HG03442 (cell line): Measurements from ENCODE around the gene FIG4.
"Not testable (repeated sequence)": the region's sequence is repeated elsewhere in the genome, so short reads cannot be mapped to it uniquely, and the experiment has no call there.

ENCODE experiments used
- ATAC-seq: cut with Tn5 transposase; IDR thresholded peaks from one replicate; pipeline ENCODE4 v1.9.1; 2021; ENCODE audit warnings: mild to moderate bottlenecking, moderate library complexity; ENCODE audit not compliant: unreplicated experiment

FIG4 gene

DNA sequence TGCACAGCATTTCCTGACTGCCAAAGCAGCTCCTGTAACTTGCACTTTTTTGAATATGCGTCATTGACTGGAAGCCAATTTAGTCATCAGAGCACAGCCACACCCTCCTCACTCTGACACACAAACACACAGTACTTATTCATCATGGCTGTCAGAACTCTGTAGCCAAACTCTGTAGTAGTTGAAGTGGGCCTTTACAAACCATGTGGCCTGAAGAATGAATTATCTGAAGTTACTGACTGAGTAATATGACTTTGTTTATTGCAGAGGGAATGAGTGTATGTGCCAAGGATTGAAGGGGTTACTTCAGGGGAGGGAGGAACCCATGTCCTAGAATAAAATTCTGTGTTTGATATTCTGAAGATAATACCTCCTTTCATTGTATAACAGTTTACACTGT lies 102.7 kb downstream of the FIG4 start:
- no peak for ATAC-seq

DNA sequence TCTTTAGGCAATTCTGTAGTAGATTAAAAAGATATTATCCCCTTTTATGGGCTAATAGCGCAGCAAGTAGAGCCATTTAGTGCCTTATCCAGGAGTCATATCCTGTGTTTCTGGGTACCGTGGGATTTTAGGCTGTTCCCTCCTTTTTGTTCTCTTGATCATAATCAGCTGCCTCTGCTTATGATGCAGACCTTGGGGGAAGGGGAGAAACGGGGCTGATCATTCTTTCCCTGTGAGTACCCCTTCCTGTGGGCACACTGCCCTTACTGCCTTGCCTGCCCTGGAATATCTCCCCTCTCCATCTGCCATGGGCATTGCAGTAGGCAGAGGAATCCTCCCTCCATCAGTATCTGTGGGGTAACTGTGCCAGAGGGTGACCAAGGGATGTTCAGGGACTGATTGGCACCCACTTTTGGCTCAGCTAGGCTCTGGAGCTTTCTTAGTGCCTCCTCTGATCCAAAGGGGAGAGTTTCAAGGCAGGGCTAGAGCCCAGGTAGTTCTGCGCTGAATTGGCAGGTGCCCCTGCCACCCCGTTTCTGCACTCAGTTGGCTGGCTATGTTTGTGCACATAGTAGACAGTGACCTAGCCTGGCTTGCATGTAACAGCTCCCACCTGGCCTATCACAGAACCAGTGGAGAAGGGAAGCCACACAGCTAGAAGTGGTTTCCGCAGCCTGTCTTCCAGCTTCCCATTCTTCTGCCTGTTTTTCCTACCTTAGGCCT lies 103.3 kb downstream of the FIG4 start:
- ATAC-seq, result no peak

DNA sequence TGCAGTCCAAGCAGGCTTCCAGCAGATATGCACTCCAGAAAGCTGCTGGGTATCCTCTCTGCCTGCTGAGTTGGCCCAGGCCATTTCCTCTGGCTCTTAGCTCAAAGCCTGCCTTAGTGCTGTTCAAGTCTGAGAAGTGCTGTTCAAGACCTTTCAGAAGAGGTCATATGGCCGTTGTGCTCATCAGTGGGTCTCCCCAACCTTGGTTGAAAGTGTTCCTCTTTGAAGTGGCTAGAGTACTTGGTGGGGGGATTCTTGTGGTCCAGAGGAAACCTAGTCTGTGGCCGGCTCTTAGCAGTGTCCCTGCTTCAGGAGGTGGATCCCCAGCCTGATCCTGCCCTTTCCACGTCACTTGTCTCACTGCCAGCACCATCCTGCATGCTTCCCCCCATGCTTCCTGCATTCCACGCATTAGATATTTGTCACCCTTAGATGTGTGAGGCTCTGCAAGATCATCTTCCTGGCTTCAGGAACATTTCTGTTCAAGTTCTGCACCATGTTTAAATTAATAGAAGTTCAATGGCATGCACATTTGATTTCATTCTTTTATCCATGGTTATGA lies 105.0 kb downstream of the FIG4 start:
- no peak for ATAC-seq

DNA sequence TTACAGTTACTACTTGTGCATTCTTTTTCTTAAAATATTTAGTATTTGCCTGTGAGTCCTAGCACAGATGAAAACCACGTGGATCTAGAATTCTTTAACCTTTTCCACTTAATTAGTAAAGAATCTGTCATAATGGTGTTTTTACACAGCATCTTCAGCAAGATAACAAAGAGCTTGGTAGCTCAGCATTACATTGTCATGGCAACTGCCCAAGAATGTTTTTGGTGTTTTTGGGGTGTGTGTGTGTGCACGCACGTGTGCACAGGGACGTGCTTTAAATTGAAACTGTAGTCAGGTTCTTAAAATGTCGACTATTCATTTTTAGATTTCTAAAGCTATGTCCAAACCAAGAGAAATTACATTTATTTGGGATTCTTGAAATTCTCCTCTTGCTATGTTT lies 108.0 kb downstream of the FIG4 start:
- no peak for ATAC-seq

DNA sequence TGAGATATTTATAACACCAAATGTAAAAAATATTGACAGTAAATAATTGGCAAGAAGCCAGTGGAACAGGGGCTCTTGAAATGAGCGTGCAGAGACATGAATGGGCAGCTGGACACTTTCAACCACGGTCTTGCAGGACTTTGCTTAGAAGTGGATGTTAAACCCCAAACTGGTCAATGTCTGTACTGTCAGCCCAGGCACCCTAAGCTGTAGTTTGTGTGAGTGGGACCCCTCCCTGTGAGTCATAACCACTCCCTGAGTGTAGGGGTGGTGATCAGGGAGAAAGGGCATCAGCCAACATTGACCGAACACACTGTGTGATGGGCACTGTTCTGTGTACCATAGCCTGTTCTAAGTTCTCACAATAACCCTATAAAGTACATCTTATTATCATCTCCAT lies 108.6 kb downstream of the FIG4 start:
- ATAC-seq, result no peak

DNA sequence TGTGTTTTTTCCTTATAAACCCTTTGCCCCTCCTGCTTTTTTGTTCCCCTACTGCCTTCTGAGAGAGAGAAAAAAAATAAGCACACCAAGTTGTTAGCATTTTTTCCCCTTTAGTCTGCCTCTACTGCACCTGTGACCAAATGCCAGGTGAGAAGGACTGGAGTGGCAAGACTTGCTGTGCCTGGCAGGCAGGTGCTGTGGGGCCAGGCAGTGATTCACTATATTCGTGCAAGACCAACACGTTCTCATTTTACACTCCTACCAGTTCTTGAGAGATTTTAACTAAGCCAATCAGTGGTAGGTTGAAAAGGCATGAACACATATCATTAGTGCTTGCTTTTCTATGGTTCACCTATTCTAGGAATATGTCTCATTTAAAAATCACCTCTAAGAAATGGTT lies 109.7 kb downstream of the FIG4 start:
- no peak for ATAC-seq

DNA sequence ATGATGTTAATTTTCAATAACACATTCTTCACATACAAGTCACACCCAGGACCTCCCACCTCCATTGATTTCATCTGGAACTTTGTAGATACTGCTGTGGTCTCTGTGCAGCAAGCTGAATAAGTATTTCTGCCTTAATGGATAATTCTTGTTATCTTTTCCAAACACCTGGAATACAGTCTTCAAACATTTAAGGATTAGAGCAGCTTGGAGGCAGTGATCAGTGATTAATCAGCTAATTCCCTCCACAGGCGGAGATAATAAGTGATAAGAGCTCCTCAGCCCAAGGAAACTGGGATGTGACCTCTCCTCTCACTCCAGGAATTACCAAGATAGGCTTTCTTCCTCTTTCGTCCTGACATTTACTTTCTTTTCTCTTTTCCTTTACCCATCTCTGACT lies 110.7 kb downstream of the FIG4 start:
- ATAC-seq, result no peak

DNA sequence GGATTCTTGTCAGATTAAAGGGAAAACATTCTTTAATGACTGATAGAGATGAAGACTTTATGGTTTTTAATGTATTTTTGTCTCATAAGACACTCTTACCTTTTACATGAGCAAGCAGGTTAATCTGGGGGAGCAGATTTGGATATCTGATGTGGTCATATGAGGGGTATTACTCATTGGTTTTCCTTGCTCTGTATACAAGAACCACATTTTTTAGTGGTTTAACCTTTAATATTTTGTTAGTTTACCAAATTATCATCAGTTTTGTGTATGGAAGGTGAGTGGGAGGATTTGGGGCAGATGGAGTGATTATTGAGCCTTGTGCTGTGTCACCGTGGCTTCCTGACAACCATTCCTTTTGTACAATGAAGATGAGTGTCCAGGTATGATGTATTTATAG lies 112.9 kb downstream of the FIG4 start:
- no peak for ATAC-seq

DNA sequence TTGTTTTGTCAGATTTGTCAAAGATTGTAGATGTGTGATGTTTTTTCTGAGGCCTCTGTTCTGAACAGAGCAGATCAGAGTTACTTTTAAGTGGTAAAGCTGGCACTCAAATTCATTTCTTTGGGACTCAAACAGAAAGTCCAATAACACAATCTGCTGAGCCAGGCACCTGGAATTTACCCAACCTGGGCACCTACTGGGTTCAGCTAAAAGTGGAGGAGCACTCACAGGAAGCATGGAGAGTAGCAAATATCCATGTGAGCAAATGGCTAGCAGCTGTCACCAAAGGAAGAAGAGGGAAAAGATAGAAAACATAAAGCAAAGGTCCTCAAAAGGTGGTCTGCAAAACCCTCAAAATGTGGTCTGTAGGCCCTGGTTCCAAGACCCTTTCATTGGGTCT lies 116.8 kb downstream of the FIG4 start:
- no peak for ATAC-seq

DNA sequence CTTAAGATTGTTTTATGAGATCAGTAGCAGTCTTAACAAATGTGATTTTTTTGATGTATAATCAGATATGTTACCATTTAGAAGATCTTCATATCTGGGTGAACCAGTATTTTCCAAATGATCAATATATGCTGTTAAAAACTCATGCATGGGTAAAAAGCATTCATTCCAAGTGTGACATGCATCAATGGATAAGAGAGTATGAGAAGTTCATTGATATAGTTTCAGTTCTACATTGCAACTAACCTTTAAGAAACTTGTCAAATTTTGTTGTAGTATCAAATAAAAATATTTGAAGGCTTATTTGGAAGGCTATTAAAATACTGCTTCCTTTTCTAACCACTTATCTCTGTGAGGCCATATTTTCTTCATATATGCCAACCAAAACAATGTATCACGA lies 117.7 kb downstream of the FIG4 start:
- ATAC-seq, result no peak

DNA sequence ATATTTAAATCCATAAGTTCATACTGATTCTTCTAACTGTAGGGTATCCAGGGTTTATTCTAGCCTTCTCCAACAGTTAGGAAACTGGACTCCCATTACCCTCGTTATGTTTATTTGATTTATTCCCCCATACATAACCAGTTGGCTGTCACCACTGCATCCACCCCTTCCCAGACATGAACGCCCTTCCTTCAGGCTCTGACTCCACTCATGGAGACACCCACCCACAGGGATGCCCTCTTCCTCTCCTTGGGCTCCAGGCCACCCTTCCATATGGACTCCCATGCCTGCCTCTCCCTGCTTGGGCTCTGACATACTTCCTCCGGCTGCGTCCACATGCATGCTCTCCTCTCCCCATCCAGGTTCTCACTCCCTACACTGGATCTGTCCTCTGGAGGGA lies 124.0 kb downstream of the FIG4 start:
- ATAC-seq, result no peak

DNA sequence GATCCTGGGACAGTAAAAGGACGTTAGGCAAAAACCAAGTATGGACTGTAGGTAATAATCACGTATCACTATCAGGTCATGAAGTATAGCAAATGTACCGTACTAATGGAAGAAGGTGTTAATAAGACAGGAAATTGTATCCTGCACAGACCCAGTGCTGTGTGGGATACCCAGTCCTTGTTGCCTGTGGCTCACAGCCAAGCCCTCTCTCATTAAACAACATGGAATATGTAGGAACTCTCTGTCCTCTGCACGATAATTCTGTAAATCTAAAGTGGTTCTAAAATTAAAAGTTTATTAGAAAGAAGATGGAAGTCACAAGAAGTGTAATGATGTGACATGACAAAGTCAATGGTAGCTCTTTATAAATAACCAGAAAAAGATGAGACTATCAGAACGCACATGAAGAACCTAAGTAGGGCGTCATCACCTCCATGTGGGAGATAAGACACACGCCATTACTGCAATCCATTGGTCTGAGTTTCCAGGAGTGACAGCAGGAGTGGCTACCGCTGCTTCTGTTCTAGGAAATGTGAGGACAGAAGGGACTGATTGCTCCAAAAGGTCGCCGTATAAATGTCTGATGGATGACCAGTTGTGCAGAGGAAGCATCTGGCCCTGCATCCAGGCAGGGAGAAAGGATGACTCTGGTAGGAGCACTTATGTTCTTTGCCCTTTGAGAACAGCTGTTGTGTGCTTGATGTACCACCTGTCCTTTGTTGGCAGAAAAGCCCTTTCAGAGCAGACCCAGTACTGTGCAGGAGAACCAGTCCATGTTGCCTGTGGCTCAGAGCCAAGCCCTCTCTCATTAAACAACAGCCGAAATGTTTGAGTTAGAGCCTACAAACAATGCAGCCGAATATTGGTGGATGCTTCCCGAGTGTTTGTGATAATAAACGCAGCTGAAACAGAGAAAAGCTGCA lies 125.6 kb downstream of the FIG4 start:
- no peak for ATAC-seq

DNA sequence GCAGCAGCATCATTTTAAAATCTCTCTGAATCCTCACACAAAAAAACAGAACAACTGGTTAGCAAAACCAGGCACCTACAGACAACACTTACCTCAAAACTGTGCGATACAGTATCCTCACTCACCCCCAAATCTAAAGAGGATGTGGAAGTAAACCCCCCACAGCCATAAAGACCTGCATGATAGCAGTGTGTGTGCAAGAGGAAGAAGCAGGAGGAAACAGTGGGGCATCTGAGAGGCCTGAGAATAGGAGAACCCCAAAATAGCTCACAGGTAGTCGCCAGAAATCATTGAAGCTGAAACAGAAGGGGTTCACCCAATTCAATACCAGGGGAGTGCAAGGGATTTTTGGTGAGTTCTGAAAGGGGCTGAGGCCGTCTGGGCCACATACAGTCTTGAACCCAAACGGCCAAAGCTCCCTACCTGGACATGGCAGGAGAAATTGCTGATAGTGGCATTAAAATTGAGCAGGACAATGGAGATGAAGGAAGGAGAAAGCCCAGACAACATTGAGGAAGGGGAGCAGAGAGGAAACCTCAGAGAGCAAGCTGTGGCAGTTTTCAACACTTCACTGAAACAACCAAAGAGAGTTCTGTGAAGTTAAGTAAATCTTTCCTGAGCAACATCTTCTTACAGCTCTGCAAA lies 129.7 kb downstream of the FIG4 start:
- ATAC-seq, result peak; percentile 59

DNA sequence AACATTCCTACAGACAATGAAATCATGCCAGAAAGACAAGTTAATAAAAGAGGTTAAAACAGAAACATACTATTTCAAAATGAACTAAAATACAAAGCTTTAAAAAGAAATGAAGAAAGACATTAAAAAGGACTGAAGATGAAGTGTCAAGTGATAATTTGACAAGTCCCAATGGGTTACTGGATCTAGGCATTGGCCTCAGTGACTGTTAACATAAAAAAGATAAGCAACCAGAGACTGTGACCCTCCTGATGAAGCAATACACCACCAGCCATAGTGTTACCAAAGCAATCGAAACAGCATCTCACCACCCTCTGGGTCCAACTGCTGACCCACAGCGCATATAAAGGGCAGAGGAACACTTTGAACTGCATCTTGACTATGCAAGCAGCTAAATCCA lies 130.3 kb downstream of the FIG4 start:
- ATAC-seq, result no peak

DNA sequence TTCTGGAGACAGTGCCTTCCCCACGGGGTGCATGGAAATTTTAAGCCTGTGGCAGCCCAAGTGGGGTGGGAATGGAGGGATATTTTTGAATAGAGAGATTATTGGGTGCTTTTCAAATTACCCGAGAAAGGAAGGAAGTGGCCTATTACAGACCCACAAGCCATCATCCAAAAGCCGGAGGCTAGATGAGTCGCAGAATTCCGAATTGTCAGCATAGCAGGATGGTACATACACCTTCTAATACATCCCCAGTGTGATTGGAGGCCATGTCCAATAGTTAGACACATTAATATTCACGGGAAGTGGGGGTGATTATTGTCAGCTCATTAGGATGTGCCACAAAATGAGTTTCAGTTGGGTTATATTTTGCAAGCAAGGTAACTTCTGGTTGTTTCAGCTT lies 133.0 kb downstream of the FIG4 start:
- no peak for ATAC-seq

DNA sequence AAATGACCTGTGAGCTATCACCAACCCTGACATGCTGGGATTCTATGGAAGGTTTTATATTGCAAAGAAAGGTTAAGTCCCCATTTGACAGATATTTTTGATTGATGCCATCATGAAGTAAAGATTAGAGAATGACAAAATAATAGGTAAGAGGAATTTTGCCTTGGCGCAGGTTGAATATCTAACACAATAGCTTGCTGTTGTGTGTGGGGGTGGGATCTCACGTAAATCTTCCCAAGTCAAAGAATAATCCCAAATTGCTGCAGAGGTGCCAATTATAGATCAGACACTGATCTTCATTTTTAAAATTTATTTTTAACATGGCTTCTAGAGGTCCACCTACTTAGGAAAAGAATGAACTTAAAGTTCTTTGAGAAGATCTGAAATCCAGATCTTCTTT lies 135.5 kb downstream of the FIG4 start:
- no peak for ATAC-seq

DNA sequence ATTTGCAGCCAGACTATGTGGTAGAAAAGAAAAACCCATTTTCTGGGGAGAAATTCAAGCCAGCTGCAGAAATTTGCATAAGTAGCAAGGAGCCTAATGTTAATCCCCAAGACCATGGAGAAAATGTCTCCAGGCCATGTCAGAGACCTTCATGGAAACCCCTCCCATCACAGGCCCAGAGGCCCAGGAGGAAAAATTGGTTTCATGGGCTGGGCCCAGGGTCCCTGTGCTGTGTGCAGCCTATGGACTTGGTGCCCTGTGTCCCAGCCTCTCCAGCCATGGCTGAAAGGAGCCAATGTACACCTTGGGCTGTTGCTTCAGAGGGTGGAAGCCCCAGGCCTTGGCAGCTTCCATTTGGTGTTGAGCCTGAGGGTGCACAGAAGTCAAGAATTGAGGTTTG lies 140.3 kb downstream of the FIG4 start:
- ATAC-seq, result not testable (repeated sequence)

DNA sequence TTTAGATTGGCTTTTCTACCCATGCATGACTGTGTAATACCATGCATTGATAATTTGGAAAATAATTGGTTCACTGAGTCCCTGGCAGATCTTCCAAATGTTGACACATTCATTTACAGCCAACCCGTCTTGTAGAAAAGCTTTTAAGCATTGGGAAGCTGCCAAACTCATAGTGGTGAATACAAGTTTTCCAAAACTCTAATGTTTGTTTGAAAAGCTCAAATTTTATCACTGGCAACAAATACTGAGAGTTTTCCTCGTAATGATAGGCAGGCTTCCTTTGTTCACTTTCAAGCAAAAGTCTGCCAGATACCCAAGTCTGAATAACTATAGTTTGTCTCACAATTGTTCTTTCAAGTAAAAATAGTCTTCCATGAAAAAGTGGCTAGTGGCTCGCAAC lies 143.0 kb downstream of the FIG4 start:
- no peak for ATAC-seq

DNA sequence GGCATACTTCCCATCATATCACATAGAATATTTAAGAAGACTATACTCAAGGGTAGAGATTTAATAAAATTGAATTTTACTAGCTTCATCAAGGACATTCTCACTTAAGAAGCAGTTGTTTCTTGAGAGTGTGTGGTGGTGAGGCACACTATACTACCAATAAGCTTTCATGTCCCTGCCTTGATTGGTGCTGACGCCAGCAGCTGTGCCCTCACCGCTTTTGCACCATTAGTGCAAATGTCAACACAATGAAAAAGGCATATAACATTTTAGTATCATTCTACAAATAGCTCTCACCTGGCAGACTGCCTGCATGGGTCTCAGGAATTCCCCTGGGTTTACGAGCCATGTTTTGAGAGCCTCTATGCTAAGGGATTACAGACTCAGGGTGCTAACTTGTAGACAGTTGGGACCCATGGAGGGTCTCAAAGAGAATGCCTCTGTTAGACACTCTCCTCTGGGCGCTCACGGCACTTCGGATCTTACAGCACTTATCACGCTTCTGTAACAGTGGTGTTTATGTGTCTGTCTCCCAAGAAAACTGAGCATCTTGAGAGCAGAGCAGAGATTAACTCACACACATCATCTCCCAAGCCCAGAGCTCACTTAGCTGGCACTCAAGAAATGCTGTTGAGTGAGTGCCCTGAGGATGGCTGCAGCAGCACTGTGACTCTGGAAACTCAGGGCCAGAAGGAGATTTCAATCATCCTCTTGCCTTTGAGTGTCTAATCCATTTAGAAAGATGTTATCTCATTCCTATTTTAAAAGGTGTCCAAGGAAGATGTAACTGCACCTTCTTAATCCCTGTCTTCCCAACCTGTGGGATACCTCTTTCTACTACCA lies 143.7 kb downstream of the FIG4 start:
- ATAC-seq, result no peak

DNA sequence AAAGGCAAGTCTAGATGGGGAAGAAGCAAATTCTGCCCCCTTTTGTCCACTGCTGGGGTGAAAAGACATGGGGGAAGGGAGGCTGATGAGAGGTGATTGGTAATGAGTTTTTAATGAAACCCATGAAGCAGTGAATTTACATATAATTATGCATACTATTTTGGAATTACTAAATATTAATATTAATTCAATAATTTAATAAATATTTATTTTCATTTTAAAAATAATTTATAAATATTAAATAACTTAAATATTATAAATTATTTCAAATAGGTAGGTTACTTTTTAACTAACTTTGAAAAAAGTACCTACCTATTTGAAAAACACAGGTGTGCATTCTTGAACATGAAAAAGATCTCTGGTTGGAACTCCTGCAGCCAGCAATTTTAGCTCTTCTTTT lies 148.9 kb downstream of the FIG4 start:
- ATAC-seq, result no peak

DNA sequence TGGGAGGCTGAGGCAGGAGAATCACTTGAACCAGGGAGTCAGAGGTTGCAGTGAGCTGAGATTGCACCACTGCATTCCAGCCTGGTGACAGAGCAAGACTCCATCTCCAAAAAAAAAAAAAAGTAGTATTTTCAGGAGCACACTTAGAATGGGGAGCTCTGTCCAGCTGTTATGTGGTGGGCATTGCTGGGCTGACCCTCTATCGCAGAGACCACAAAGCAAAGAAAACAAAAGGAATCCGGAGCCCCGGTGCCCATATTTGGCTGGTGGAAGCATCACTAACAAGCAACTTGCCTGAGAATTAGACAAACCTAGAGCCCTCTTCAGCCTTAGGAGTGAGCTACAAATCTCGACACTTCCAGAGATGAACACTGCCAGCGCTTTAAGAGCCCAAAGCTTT lies 149.7 kb downstream of the FIG4 start:
- ATAC-seq, result no peak
